MM.1S (cell line): ENCODE data around the gene MVB12B.

ENCODE experiments used
- EZH2 ChIP-seq: fragments of 300-600 bp; sonication (generic); optimal IDR thresholded peaks from 2 replicates; pipeline ENCODE3; 2017; ENCODE audit warnings: low read depth, mild to moderate bottlenecking, antibody characterized with exemption, low read length, mixed read lengths
- TF ChIP-seq, protein P1 (sequence below): fragments of 300-600 bp; sonication (generic); IDR thresholded peaks from 2 replicates; pipeline ENCODE4 v1.5.1; 2016; ENCODE audit warnings: antibody characterized with exemption, low read length, mixed read lengths

DNA sequence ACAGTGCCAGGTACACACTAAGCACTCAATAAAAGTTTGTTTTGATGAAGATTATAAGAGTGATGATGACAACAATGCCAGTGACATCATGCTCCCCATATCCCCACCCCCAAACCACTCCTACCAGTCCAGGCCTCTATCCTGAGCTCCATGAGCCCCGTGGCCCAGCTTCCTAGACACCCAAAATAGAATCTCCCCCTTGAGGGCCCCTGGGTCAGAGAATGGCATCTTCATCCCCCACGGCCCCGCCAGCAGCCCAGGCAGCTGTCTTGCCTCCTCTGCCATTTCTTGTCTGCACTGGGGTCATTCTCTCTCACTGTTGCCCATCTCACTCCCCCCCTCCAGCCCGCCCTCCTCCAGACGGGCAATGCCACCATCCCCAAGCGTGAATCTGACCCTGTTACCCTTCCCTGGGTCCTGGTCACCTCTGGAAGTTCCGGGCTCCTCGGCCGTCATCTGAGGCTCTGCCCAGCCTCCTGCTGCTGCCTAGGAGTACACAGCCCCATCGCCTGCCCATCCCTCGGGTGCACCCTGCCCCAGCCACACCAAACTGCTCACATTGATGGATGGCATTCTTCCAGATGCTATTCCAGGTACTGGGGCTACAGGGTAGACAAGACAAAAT lies 210.3 kb downstream of the MVB12B start:
- TF ChIP-seq, protein P1, sequence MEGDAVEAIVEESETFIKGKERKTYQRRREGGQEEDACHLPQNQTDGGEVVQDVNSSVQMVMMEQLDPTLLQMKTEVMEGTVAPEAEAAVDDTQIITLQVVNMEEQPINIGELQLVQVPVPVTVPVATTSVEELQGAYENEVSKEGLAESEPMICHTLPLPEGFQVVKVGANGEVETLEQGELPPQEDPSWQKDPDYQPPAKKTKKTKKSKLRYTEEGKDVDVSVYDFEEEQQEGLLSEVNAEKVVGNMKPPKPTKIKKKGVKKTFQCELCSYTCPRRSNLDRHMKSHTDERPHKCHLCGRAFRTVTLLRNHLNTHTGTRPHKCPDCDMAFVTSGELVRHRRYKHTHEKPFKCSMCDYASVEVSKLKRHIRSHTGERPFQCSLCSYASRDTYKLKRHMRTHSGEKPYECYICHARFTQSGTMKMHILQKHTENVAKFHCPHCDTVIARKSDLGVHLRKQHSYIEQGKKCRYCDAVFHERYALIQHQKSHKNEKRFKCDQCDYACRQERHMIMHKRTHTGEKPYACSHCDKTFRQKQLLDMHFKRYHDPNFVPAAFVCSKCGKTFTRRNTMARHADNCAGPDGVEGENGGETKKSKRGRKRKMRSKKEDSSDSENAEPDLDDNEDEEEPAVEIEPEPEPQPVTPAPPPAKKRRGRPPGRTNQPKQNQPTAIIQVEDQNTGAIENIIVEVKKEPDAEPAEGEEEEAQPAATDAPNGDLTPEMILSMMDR = no peak
- TF ChIP-seq EZH2 = no peak
